ENCODE results near the gene UBQLN3.

Gene UBQLN3

GRCh38 chr11:5541427-5541826 lies 31.7 kb upstream of the UBQLN3 start:
- no peak overlapping the region for H3K4me2 ChIP-seq (ENCODE audit: low read length, poor library complexity, severe bottlenecking)
- no peak overlapping the region for H2BK120ac ChIP-seq (ENCODE audit: low read depth, low read length)
- H3K18ac ChIP-seq (ENCODE audit: low read depth in 1 of 2, low read length in 2 of 2): no peak overlapping the region
- H3K27ac ChIP-seq (ENCODE audit: low read length, poor library complexity, severe bottlenecking): no peak overlapping the region
- no peak overlapping the region for H2AK5ac ChIP-seq (ENCODE audit: low read length, severe bottlenecking)
- no peak overlapping the region for H2BK5ac ChIP-seq (ENCODE audit: low read depth, low read length, poor library complexity, severe bottlenecking)
- no peak overlapping the region for H2BK15ac ChIP-seq (ENCODE audit: low read depth, poor library complexity, severe bottlenecking)
- no peaks in the 10 kb centered on the region for H3K4me1 ChIP-seq (ENCODE audit: control insufficient read depth, insufficient read depth, low read depth, low read length)
- no peak for DNase-seq
- no peaks in the 10 kb centered on the region for H3K9me3 ChIP-seq (ENCODE audit: control insufficient read depth, low read length)
- H3K36me3 ChIP-seq (ENCODE audit: control insufficient read depth in 1 of 2, insufficient read depth in 2 of 2, low read depth in 1 of 2, low read length in 2 of 2): no peaks in the 10 kb centered on the region
- no peak overlapping the region for H2BK12ac ChIP-seq (ENCODE audit: low read length in 2 of 2)
- H3K14ac ChIP-seq (ENCODE audit: low read length in 2 of 2): no peak overlapping the region
- no peaks in the 10 kb centered on the region for H3K27me3 ChIP-seq (ENCODE audit: control insufficient read depth in 1 of 2, insufficient read depth in 1 of 2, low read length in 2 of 2)
- H4K8ac ChIP-seq (ENCODE audit: low read length): no peak overlapping the region
- no peak overlapping the region for H3K9ac ChIP-seq (ENCODE audit: low read length)
- no peaks in the 10 kb centered on the region for H3K79me1 ChIP-seq (replicated peaks; ENCODE audit: low read length, poor library complexity, severe bottlenecking)
- no peak overlapping the region for H4K91ac ChIP-seq (ENCODE audit: low read length)
- H3K23ac ChIP-seq (ENCODE audit: low read length in 2 of 2): no peak overlapping the region
- no peak overlapping the region for H2AFZ ChIP-seq (ENCODE audit: low read depth, low read length)
- no peak overlapping the region for H3K4ac ChIP-seq (ENCODE audit: low read depth in 1 of 2, low read length in 2 of 2)
- 80% methylated on average over 1 of the region's 1 CpG for WGBS
- no peak overlapping the region for H3K4me3 ChIP-seq (ENCODE audit: insufficient read depth in 1 of 2, low read depth in 1 of 2, low read length in 2 of 2)

- no peak overlapping the region for H3K14ac ChIP-seq (ENCODE audit: low read length in 2 of 2)
- no peaks in the 10 kb centered on the region for H3K9me3 ChIP-seq (ENCODE audit: control insufficient read depth, low read length)
- H4K91ac ChIP-seq (ENCODE audit: low read length): no peak overlapping the region
- H3K79me1 ChIP-seq (replicated peaks; ENCODE audit: low read length, poor library complexity, severe bottlenecking): no peaks in the 10 kb centered on the region
- no peak overlapping the region for H2AK5ac ChIP-seq (ENCODE audit: low read length, severe bottlenecking)
- H3K18ac ChIP-seq (ENCODE audit: low read depth in 1 of 2, low read length in 2 of 2): no peak overlapping the region
- H4K8ac ChIP-seq (ENCODE audit: low read length): no peak overlapping the region
- no peaks in the 10 kb centered on the region for H3K4me1 ChIP-seq (ENCODE audit: control insufficient read depth, insufficient read depth, low read depth, low read length)
- no peak overlapping the region for H3K23ac ChIP-seq (ENCODE audit: low read length in 2 of 2)
- no peak overlapping the region for H3K4ac ChIP-seq (ENCODE audit: low read depth in 1 of 2, low read length in 2 of 2)
- H2BK15ac ChIP-seq (ENCODE audit: low read depth, poor library complexity, severe bottlenecking): no peak overlapping the region
- DNase-seq: no peak
- H3K4me2 ChIP-seq (ENCODE audit: low read length, poor library complexity, severe bottlenecking): no peak overlapping the region
- no peak overlapping the region for H2BK12ac ChIP-seq (ENCODE audit: low read length in 2 of 2)
- H2BK5ac ChIP-seq (ENCODE audit: low read depth, low read length, poor library complexity, severe bottlenecking): no peak overlapping the region
- no peak overlapping the region for H2AFZ ChIP-seq (ENCODE audit: low read depth, low read length)
- no peak overlapping the region for H3K4me3 ChIP-seq (ENCODE audit: insufficient read depth in 1 of 2, low read depth in 1 of 2, low read length in 2 of 2)
- no peak overlapping the region for H2BK120ac ChIP-seq (ENCODE audit: low read depth, low read length)
- H3K36me3 ChIP-seq (ENCODE audit: control insufficient read depth in 1 of 2, insufficient read depth in 2 of 2, low read depth in 1 of 2, low read length in 2 of 2): no peaks in the 10 kb centered on the region
- no peak overlapping the region for H3K27ac ChIP-seq (ENCODE audit: low read length, poor library complexity, severe bottlenecking)
- peaks cover 0 to 3% of the 10 kb centered on the region in 2 experiments for H3K27me3 ChIP-seq (ENCODE audit: control insufficient read depth in 1 of 2, insufficient read depth in 1 of 2, low read length in 2 of 2)
- H3K9ac ChIP-seq (ENCODE audit: low read length): no peak overlapping the region
These were observed 26.7 kb upstream of the UBQLN3 start for GRCh38 chr11:5536482-5536881.

GRCh38 chr11:5534046-5534445 lies 24.3 kb upstream of the UBQLN3 start:
- Histone ChIP-seq H3K4me3 (ENCODE audit: insufficient read depth in 1 of 2, low read depth in 1 of 2, low read length in 2 of 2) (no peak overlapping the region), H3K18ac (ENCODE audit: low read depth in 1 of 2, low read length in 2 of 2) (no peak overlapping the region), H3K9me3 (ENCODE audit: control insufficient read depth, low read length) (no peaks in the 10 kb centered on the region), H3K27ac (ENCODE audit: low read length, poor library complexity, severe bottlenecking) (no peak overlapping the region), H3K4me2 (ENCODE audit: low read length, poor library complexity, severe bottlenecking) (no peak overlapping the region), H2AK5ac (ENCODE audit: low read length, severe bottlenecking) (no peak overlapping the region), H2BK15ac (ENCODE audit: low read depth, poor library complexity, severe bottlenecking) (no peak overlapping the region), H3K9ac (ENCODE audit: low read length) (no peak overlapping the region), H3K27me3 (ENCODE audit: control insufficient read depth in 1 of 2, insufficient read depth in 1 of 2, low read length in 2 of 2) (peaks cover 0 to 4% of the 10 kb centered on the region in 2 experiments), H4K8ac (ENCODE audit: low read length) (no peak overlapping the region), H2BK12ac (ENCODE audit: low read length in 2 of 2) (no peak overlapping the region), H3K4ac (ENCODE audit: low read depth in 1 of 2, low read length in 2 of 2) (no peak overlapping the region), H2BK5ac (ENCODE audit: low read depth, low read length, poor library complexity, severe bottlenecking) (no peak overlapping the region), H3K23ac (ENCODE audit: low read length in 2 of 2) (no peak overlapping the region), H2AFZ (ENCODE audit: low read depth, low read length) (no peak overlapping the region), H4K91ac (ENCODE audit: low read length) (no peak overlapping the region), H3K36me3 (ENCODE audit: control insufficient read depth in 1 of 2, insufficient read depth in 2 of 2, low read depth in 1 of 2, low read length in 2 of 2) (no peaks in the 10 kb centered on the region), H3K14ac (ENCODE audit: low read length in 2 of 2) (no peak overlapping the region), H3K4me1 (ENCODE audit: control insufficient read depth, insufficient read depth, low read depth, low read length) (no peaks in the 10 kb centered on the region), H2BK120ac (ENCODE audit: low read depth, low read length) (no peak overlapping the region), H3K79me1 (replicated peaks; ENCODE audit: low read length, poor library complexity, severe bottlenecking) (no peaks in the 10 kb centered on the region)
- DNase-seq: no peak
- 80% methylated on average over 1 of the region's 1 CpG for WGBS

GRCh38 chr11:5531053-5531831 lies 21.5 kb upstream of the UBQLN3 start:
- Histone ChIP-seq H2BK15ac (ENCODE audit: low read depth, poor library complexity, severe bottlenecking) (no peak overlapping the region), H3K9me3 (ENCODE audit: control insufficient read depth, low read length) (no peaks in the 10 kb centered on the region), H3K27ac (ENCODE audit: low read length, poor library complexity, severe bottlenecking) (no peak overlapping the region), H3K23ac (ENCODE audit: low read length in 2 of 2) (no peak overlapping the region), H3K4ac (ENCODE audit: low read depth in 1 of 2, low read length in 2 of 2) (no peak overlapping the region), H2AK5ac (ENCODE audit: low read length, severe bottlenecking) (no peak overlapping the region), H2BK12ac (ENCODE audit: low read length in 2 of 2) (no peak overlapping the region), H3K27me3 (ENCODE audit: control insufficient read depth in 1 of 2, insufficient read depth in 1 of 2, low read length in 2 of 2) (peaks cover 0 to 14% of the 10 kb centered on the region in 2 experiments), H4K91ac (ENCODE audit: low read length) (no peak overlapping the region), H3K4me1 (ENCODE audit: control insufficient read depth, insufficient read depth, low read depth, low read length) (peaks cover 2% of the 10 kb centered on the region), H3K14ac (ENCODE audit: low read length in 2 of 2) (no peak overlapping the region), H2BK5ac (ENCODE audit: low read depth, low read length, poor library complexity, severe bottlenecking) (no peak overlapping the region), H2BK120ac (ENCODE audit: low read depth, low read length) (no peak overlapping the region), H3K36me3 (ENCODE audit: control insufficient read depth in 1 of 2, insufficient read depth in 2 of 2, low read depth in 1 of 2, low read length in 2 of 2) (no peaks in the 10 kb centered on the region), H3K9ac (ENCODE audit: low read length) (no peak overlapping the region), H3K79me1 (replicated peaks; ENCODE audit: low read length, poor library complexity, severe bottlenecking) (no peaks in the 10 kb centered on the region), H3K4me2 (ENCODE audit: low read length, poor library complexity, severe bottlenecking) (no peak overlapping the region), H4K8ac (ENCODE audit: low read length) (no peak overlapping the region), H2AFZ (ENCODE audit: low read depth, low read length) (no peak overlapping the region), H3K18ac (ENCODE audit: low read depth in 1 of 2, low read length in 2 of 2) (no peak overlapping the region), H3K4me3 (ENCODE audit: insufficient read depth in 1 of 2, low read depth in 1 of 2, low read length in 2 of 2) (no peak overlapping the region)
- WGBS: 100% methylated on average over 2 of the region's 2 CpGs
- DNase-seq: no peak
